ENCODE results near the gene ADARB2.

Gene ADARB2

DNA sequence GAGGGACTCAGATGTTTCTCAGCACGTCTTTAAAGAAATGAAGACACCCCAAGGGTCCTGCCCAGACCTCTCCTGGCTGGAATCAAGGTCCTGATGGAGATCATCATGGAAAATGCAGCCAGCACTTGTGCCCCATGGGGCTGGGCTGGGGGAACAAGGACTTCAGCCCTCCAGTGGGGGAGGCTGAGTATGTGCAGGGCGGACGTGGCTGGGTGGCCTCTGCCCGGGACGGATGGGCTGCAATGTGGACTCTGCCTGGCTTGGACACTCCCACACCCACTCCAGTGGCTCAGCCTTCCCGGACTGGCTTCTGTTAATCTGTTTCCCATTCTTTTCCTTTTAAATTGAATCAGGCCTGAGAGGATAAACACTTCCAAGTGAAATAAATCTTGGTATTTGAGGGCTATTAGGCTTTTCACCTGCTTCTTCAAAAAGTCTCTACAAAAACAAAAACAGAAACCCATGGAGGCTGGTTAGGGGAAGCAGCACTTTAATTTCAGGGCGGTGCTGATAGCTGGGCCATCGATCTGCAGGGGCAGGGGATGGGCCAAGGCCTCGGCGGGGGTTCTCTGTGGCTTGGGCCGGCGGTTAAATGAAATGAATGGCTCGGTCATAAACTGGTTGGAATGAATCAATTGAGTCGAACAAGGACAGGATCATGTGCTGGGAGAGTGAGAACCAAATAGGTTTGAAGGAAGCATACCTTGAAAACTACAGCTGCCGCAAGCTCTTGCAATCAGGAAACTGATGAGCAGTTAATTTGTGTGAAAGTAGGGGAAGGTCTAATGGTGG lies 51.4 kb downstream of the ADARB2 start:
- TF ChIP-seq, protein P1, sequence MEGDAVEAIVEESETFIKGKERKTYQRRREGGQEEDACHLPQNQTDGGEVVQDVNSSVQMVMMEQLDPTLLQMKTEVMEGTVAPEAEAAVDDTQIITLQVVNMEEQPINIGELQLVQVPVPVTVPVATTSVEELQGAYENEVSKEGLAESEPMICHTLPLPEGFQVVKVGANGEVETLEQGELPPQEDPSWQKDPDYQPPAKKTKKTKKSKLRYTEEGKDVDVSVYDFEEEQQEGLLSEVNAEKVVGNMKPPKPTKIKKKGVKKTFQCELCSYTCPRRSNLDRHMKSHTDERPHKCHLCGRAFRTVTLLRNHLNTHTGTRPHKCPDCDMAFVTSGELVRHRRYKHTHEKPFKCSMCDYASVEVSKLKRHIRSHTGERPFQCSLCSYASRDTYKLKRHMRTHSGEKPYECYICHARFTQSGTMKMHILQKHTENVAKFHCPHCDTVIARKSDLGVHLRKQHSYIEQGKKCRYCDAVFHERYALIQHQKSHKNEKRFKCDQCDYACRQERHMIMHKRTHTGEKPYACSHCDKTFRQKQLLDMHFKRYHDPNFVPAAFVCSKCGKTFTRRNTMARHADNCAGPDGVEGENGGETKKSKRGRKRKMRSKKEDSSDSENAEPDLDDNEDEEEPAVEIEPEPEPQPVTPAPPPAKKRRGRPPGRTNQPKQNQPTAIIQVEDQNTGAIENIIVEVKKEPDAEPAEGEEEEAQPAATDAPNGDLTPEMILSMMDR (IDR thresholded peaks at IDR 0.05; ENCODE audit: control insufficient read depth, insufficient read depth, low read depth, low read length, missing control alignments), result no peak
- no peak for DNase-seq (ENCODE audit: low read depth)
- no peak overlapping the region for H3K4me3 ChIP-seq (ENCODE audit: control insufficient read depth, low read depth, low read length)

DNA sequence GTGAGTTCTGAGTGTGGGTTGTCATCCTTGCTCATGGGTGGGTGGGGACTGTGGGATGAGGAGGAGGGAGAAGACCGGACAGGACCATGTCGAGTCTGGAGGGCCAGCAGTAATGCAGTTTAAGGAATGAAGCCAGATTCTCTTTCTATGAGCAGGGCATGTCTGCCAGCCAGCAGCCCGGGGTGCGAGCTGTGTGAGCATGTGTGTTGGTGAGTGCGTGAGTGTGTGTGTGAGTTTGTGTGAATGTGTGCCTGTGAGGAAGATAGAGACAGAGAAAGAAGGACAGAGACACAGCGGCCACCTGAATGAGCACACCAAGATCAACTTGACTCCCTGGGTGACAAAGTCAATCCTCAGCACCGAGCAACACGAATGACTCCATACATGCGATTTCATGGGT lies 52.3 kb downstream of the ADARB2 start:
- no peak for DNase-seq (ENCODE audit: low read depth)
- TF ChIP-seq, protein P1 (IDR thresholded peaks at IDR 0.05; ENCODE audit: control insufficient read depth, insufficient read depth, low read depth, low read length, missing control alignments), result no peak
- H3K4me3 ChIP-seq (ENCODE audit: control insufficient read depth, low read depth, low read length), result no peak overlapping the region

DNA sequence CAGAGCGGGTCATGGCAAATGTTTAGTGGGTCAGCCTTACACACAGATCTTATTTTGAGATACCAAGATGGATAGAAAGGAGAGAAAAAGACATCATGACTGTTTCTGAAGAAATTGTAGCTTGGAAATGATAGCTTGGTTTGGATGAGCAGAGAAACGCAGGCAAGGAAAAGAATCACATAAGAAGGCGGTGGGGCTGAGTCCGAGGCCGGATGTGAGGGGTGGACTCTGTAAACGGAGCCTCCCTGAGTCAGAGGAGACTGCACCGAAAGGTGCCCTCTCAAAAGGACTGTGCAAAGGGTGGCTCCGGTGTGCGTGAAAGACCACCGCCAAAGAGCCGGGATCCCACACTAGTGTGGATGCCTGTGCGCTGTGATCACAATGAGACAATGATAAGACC lies 53.7 kb downstream of the ADARB2 start:
- DNase-seq (ENCODE audit: low read depth), result no peak

DNA sequence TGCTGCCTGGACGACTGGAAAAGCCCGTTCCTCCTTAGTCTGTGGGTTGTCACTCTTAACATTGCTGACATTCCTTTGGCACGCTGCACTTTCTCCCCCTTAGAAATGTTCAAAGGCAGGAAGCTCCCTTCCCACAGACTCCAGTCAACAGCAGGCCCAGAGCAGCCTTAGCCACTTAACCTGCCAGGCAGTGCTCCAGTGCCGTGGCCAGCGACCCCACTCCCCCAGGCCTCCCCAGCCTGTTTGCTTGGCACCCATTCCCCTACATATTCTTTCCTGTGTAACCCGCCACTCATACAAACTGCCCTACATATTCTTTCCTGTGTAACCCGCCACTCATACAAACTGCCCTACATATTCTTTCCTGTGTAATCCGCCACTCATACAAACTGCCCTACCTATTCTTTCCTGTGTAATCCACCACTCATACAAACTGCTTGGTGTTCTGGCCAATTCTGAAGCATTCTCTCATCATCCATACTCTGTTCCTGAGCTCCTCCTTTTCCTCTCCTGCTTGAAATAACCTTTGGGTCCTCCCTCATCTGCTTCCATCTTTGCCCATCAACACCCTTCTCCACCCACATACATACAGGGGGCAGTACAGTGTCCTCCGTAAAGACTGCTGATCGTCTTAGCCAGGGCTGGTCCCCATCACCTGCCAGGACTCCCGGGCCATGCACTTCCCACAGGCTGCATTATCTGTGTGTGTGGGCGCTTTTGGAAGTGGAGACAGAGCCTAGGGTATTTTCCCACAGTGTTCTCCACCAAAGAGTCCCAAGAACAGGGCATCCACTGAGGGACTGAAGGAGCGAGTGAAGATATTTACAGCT lies 57.3 kb downstream of the ADARB2 start:
- no peak for DNase-seq (ENCODE audit: low read depth)
- TF ChIP-seq, protein P1 (IDR thresholded peaks at IDR 0.05; ENCODE audit: control insufficient read depth, insufficient read depth, low read depth, low read length, missing control alignments), result no peak

More for the DNA sequence above, 53.7 kb downstream of the ADARB2 start:
- TF ChIP-seq, protein P1 (IDR thresholded peaks at IDR 0.05; ENCODE audit: control insufficient read depth, insufficient read depth, low read depth, low read length, missing control alignments), result no peak
- H3K4me3 ChIP-seq (ENCODE audit: control insufficient read depth, low read depth, low read length), result no peak overlapping the region

DNA sequence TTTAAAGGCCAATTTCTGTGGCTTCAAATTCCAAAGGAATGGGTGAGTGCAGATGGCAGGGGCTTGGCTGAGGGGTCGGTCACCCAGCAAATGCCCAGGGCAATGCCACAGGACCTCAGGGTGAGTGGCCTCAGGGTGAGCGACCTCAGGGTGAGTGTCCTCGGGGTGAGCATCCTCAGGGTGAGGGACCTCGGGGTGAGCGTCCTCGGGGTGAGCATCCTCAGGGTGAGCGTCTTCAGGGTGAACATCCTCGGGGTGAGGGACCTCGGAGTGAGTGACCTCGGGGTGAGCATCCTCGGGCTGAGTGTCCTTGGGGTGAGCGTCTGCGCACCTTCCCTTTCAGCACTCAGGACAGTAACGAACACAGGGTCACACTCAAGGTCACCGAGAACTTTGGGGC lies 59.2 kb downstream of the ADARB2 start:
- TF ChIP-seq, protein P1 (IDR thresholded peaks at IDR 0.05; ENCODE audit: control insufficient read depth, insufficient read depth, low read depth, low read length, missing control alignments), result no peak
- DNase-seq (ENCODE audit: low read depth), result no peak
- no peak overlapping the region for H3K4me3 ChIP-seq (ENCODE audit: control insufficient read depth, low read depth, low read length)

More for the DNA sequence above, 57.3 kb downstream of the ADARB2 start:
- no peak overlapping the region for H3K4me3 ChIP-seq (ENCODE audit: control insufficient read depth, low read depth, low read length)

DNA sequence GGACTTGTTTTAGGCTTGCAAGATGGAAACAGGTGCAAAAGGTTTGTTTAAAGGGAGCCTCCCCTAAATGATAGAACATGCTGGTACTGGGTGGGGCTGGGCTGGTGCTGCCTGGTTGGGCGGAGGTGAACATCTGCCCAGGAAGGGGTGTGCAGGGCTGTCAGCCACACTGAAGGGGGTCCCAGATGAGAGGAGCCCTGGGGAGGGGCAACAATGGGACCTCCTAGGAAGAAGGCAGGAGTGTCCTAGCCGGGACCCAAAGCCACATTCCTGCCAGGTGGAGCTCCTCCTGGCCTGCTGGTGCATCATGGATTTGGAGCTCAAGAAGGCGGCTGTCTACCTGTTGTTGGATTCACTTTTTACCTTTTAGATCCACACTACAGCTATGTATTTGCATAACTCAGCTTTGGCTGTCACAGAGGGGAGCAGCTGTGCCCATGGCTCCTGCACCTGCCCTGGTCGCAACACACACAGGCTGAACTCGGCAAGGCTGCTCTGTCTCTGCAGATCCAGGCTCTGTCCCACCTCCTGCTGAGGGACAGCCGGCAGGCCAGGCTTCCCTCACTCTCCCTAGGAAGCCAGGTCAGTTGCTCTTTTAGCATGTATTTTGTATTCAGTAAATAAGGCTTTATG lies 59.9 kb downstream of the ADARB2 start:
- H3K4me3 ChIP-seq (ENCODE audit: control insufficient read depth, low read depth, low read length), result no peak overlapping the region
- DNase-seq (ENCODE audit: low read depth), result no peak
- TF ChIP-seq, protein P1 (IDR thresholded peaks at IDR 0.05; ENCODE audit: control insufficient read depth, insufficient read depth, low read depth, low read length, missing control alignments), result no peak

All from AG09309 (cell line).